ENCODE data around the gene CIITA.
"Not testable (repeated sequence)": the region's sequence is repeated elsewhere in the genome, so short reads cannot be mapped to it uniquely, and the experiment has no call there.

Gene CIITA

DNA sequence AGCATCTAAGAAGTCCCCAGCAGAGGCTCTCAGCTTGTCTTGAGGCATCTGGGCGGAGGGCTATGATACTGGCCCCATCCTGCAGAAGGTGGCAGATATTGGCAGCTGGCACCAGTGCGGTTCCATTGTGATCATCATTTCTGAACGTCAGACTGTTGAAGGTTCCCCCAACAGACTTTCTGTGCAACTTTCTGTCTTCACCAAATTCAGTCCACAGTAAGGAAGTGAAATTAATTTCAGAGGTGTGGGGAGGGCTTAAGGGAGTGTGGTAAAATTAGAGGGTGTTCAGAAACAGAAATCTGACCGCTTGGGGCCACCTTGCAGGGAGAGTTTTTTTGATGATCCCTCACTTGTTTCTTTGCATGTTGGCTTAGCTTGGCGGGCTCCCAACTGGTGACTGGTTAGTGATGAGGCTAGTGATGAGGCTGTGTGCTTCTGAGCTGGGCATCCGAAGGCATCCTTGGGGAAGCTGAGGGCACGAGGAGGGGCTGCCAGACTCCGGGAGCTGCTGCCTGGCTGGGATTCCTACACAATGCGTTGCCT, at the start of gene CIITA:
TSS of gene CIITA (plus strand) at position 404 of the 543 bp plus-strand sequence. CDS start at position 533, 129 bp downstream.
- DNase-seq = no peak

GRCh38 chr16:10827691-10828341, 49.2 kb upstream of the CIITA start:
- DNase-seq = no peak

GRCh38 chr16:10828851-10829366, 48.1 kb upstream of the CIITA start:
- DNase-seq = peak; percentile 95

DNA sequence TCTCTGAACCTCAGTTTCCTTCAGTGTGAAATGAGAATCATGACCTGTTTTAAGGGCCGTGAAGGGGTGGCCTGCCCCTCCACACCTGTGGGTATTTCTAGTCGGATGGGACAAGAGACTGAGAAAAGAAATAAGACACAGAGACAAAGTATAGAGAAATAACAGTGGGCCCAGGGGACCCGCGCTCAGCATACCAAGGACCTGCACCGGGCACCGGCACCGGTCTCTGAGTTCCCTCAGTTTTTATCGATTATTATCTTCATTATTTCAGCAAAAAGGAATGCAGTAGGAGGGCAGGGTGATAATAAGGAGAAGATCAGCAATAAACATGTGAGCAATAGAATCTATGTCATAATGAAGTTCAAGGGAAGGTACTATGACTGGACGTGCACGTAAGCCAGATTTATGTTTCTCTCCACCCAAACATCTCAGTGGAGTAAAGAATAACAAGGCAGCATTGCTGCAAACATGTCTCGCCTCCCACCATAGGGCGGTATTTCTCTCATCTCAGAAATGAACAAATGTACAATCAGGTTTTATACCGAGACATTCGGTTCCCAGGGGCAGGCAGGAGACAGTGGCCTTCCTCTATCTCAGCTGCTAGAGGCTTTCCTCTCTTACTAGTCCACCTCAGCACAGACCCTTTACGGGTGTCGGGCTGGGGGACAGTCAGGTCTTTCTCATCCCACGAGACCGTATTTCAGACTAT, 47.5 kb upstream of the CIITA start:
- not testable (repeated sequence) for DNase-seq

DNA sequence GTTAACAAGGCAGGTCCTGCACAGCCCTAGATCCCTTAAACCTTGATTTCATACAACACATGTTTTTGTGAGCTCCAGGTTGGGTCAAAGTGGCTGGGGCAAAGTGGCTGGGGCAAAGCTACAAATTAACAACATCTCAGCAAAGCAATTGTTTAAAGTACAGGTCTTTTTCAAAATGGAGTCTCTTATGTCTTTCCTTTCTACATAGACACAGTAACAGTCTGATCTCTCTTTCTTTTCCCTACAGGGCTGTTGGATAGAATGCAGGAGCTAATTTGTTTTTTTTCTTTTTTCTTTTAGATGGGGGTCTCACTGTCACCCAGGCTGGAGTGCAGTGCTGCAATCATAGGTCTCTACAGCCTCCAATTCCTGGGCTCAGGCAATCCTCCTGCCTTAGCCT, 46.8 kb upstream of the CIITA start:
- not testable (repeated sequence) for DNase-seq

DNA sequence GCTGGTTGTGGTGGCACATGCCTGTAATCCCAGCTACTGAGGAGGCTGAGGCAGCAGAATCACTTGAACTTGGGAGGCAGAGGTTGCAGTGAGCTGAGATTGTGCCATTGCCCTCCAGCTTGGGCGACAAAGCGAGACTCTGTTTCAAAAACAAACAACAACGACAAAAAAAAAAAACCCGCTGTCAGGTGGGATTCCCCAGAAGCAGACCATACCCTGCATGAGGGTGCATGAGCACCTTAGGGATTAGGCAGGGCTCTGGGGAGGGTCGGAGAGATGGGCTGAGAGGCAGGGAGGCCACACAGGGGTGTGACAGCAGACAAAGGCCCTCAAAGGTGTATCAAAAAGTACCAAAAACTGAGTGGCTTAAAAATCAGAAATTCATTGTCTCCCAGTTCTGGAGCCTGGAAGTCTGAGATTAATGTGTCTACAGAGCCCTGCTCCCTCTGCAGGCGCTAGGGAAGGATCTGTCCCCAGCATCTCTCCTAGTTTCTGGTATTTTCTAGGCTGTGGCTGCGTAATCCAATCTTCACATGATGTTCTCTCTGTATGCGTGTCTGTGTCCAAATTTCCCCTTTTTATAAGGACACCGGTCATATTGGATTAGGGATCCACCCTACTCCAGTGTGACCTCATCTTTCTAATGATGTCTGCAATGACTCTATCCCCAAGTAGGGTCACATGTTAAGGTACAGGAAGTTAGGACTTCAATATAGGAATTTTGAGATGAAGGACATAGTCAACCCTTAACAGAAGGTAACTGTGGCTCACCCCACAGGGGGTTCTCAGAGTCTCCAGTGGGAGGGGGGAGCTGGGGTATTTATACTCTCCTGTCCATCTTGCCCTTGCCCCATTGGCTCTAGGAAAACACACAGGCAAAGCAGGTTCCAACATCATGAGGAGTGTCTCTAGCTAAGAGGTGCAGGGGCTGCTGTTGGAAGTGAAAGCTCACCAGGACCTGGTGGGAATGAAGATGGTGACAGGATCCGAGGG, 44.8 kb upstream of the CIITA start:
- no peak for DNase-seq

DNA sequence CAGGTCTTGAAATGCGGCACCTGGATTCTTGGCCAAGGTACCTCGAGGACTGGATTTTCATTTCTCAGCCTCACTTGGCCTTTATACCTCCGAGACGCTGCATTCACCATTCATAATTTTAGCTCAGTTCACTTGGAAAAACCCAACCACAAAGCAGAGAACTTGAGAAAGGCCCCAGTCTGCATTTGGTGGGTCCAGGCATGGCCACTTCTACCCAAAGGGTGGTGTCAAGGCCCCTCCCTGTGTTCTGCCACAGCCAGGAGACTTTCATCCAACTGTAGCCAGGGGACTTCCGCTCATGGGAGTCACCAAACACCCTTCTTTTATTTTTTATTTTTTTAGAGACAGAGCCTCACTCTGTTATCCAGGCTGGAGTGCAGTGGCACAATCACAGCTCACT, 43.7 kb upstream of the CIITA start:
- no peak for DNase-seq

DNA sequence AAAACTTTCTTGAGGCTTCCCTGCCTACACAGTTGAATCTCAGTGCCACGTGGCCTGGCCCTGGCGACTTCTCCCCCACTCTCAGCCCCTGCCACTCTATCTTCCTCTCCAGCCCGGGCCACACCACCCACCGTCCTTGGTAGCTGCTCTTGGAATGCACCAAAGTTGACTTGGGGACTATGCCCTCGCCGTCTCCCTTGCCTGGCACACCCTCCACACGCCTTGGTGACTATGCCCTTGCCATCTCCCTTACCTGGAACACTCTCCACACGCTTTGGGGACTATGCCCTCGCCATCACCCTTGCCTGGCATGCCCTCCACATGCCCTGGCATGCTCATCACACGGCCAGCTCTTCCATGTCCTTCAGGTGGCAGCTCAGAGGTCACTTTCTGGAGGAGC, 42.9 kb upstream of the CIITA start:
- DNase-seq = no peak

DNA sequence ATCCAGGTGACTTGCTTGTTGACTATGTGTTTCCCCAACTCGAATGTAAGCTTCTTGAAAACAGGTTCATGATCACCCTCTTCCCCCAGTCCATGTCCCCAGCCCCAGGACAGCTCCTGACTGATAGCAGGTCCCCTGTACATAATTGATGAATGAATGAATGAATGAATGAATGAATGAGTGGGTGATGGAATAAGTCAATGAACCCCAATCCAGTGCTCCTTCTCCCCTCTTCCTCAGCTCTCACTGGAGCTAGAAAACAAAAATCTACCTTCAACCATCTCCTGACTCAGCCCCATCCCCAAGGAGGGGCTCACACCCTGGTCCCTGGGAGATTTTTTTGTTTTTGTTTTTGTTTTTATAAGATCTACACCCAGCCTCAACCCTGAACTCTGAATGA, 42.2 kb upstream of the CIITA start:
- no peak for DNase-seq

GRCh38 chr16:10835281-10835931, 41.6 kb upstream of the CIITA start:
- no peak for DNase-seq

DNA sequence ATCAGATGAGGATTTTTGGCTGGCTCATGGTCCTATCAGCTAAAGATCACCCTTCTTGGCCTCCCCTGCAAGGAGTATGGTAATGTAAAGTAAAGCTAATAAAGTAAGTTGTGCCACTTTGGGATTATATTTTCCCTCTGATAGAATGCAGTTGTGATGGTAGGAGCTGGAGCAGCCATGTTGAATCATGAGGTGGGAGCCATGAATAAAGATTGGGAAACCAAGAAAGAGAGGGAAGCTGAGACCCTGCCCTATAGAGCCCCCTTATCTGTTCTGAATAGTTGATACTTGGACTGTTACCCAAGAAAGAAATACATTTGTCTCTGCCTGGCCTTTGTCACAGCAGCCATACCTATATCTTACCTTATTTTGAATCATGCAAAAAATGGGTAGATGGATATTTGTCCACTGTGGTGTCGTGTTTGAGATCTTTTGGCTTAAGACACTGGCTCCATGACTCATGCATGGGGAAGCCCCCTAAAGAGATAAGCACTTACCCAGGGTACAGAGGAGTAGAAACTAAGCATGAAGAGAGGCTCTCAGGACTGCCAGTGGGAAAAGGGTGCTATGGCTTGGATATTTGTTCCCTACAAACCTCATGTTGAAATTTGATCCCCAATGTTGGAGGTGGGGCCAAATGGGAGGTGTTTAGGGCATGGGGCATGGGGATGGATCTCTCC, 40.7 kb upstream of the CIITA start:
- no peak for DNase-seq

DNA sequence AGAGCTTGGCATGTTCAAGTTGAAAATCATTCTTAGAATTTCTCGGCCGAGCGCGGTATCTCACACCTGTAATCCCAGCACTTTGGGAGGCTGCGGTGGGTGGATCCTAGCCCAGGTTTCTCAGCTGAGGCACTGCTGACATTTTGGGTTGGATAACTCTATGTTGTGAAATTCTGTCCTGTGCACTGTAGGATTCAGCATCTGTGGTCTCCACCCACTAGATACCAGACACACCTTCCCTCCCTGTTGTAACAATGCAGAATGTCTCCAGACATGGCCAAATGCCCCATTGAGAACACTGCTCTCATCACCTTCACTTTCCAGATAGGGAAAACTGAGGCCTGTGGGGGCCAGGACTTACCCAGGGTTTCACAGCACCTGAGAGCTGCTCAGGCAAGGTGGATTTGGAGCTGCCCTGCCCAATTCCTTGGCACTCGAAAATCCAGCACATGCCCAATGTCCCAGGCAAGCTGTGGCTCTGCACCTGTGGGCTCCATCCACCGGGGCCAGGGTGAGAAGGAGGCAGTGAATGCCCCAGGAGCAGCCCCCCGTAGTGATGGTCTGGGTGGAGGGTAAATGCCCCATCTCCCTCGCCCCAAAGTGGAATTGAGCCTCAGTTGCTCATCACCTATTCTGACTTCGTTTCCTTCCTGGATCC, 38.3 kb upstream of the CIITA start:
- DNase-seq = no peak

- no peak for DNase-seq
Observed at GRCh38 chr16:10839279-10839666, 37.7 kb upstream of the CIITA start.

DNA sequence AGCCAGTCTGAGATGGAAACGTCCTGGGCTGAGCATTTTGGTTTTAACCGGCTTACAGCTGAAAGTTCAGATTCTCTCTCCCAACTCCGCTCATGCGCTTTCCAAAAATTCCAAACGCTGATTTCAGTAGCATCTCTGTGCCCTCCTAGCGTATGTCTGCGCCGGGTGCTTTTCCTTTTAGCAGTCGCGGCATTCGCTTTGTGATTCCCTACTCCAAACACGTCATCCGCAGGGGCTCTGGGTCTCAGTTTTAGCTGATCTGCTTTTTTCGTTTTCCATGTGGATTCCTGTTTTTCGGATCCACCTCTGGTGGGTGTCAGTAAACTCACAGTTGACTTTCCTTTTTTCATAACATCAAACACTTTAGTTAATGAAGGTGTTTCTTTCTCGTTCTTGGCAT, 36.3 kb upstream of the CIITA start:
- no peak for DNase-seq

GRCh38 chr16:10846213-10846998, 30.6 kb upstream of the CIITA start:
- DNase-seq = no peak

- no peak for DNase-seq
Observed at GRCh38 chr16:10847176-10847575, 29.8 kb upstream of the CIITA start.

DNA sequence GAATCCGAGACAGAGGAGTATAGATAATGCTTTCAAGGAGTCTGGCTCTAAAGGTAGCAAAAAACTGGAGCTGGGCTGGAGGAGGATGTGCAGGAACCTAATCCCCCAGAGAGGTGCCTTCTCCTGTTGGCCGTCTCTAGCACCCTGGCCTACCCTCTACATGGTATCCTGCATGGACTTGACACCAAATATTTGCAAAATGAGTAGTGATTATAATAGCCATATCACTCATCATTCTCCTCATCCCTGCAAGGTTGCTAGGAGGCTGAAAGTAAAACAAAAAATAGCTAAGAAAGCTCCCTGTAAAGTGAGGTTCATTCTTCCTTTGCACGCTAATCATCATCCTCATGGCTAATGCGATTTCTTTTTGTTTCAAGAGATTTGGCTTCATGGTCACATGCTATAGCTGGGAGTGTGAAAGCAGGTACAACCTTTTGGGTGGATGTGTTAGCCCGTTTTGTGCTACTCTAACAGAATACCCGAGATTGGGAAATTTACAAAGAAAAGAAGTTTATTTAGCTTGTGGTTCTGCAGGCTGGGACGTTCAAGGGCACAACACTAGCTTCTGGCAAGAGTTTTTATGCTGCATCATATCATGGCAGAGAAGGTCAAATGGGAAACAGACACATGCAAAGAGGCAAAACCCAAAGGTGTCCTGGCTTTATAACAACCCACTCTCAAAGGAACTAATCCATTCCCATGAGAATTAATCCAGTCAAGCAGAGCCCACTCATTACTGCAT, 27.1 kb upstream of the CIITA start:
- DNase-seq = no peak

DNA sequence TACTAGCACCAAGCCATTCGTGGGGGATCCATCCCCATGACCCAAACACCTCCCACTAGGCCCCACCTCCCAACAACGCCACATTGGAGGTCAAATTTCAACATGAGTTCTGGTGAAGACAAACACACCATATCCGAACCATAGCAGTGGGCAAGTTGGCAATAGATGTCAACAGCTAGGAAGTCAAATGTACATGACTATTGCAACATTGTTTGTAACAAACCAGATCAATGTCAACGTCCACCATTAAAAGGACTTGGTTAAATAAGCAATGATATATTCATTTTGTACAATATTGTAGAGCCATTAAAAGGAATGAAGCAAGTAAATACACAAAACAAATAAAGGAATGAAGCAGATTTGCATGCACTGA, 26.5 kb upstream of the CIITA start:
- DNase-seq = no peak

GRCh38 chr16:10851512-10851911, 25.5 kb upstream of the CIITA start:
- no peak for DNase-seq

DNA sequence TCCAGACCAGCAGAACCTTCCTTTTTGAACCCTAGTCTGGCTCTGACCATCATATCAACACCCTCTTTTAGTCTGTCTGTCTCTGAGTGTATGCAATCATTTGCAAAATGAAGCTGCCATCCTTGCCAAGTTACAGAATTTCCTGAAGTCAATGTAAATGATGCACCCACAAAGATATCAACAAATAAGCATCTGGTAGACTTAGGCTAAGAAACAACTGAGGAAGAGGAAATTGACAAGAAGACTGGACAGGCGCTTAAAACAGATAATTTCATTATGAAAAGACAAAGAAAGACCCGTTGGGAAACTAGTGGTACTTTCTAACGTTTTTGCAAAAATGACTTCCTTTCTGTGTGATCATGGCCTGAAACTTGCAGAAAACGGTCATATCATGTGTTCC, 24.7 kb upstream of the CIITA start:
- no peak for DNase-seq

All from NCI-H1092 treated with DMSO at 0.1 percent for 48 hours (cell line).